Fibroblast of lung (primary cell): ENCODE data around the gene FRMD4A.

Experiments used
- CTCF ChIP-seq, 2 donors: IDR thresholded peaks in 1 of 2; conservative IDR thresholded peaks in 1 of 2; 1 replicate in 1 of 2; 2 replicates in 1 of 2; pipeline ENCODE4 v1.5.1; 2011 to 2012; ENCODE audit warnings: low read length in 2 of 2, control low read depth in 1 of 2, inconsistent platforms in 1 of 2, low read depth in 1 of 2, mild to moderate bottlenecking in 1 of 2
- EZH2 ChIP-seq: IDR thresholded peaks from 2 replicates; pipeline ENCODE4 v1.5.1; 2012; ENCODE audit warnings: low read length, control low read depth, mild to moderate bottlenecking; ENCODE audit errors: missing control alignments

- TF ChIP-seq CTCF (conservative IDR thresholded peaks at IDR 0.05 in 1 of 2, IDR thresholded peaks at IDR 0.05 in 1 of 2; ENCODE audit: low read depth in 1 of 2, low read length in 2 of 2) (no peak), EZH2 (no peak)
Observed at GRCh38 chr10:14356921-14357320, 26.2 kb upstream of the FRMD4A start.
